ENCODE results near the gene PPP1R12C. TPM values are rescaled to one million over a fixed set of nuclear protein-coding genes. Genes with fewer than 3 reads are reported as not detected.

Gene PPP1R12C
- total RNA-seq, 1 experiment from 2014 or later = 92.3 TPM

DNA sequence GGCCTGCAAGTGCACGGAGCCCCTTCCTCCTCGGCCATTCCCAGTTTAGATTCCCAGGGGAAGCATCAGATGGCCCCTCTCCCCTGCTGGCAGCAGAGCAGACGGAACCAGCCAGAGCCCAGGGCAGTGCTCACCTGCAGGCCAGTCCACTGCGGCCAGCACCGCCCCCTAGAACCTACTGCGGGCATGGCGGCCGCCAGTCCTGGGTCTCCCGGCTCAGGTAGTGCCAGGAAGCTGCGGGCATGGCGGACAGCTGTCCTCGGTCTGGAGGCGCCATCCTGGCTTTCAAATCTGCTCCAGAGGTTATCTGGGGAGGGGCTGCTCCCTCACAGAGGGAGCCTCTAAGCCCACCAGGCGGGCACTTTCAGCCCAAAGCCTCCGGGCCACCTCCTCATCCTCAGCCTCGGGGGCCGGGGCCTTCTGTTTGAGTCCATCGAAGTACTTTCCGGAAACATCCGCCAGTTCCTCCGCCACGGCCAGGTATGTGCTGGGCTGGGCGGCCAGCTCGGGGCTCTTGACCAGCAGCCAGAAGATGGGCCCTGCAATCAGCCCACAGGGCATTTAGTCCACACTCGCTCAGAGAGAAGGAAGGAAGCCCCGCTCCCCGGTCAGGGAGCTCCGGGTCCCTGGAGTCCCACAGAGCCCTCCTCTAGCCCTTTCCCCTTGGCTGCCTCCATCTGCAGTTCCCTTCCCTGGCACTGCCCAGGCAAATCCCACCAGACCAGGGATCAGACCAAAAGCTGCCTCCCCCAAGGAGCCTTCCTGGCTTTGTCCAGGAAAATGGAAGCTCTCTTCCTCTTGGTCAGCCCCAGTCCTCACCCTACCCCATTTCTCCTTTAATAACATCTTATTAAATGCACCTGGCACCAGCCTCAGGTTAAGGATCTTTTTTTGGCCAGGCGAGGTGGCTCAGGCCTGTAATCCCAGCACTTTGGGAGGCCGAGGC lies 72.4 kb downstream of the PPP1R12C start (continued):
- TF ChIP-seq, protein P1, sequence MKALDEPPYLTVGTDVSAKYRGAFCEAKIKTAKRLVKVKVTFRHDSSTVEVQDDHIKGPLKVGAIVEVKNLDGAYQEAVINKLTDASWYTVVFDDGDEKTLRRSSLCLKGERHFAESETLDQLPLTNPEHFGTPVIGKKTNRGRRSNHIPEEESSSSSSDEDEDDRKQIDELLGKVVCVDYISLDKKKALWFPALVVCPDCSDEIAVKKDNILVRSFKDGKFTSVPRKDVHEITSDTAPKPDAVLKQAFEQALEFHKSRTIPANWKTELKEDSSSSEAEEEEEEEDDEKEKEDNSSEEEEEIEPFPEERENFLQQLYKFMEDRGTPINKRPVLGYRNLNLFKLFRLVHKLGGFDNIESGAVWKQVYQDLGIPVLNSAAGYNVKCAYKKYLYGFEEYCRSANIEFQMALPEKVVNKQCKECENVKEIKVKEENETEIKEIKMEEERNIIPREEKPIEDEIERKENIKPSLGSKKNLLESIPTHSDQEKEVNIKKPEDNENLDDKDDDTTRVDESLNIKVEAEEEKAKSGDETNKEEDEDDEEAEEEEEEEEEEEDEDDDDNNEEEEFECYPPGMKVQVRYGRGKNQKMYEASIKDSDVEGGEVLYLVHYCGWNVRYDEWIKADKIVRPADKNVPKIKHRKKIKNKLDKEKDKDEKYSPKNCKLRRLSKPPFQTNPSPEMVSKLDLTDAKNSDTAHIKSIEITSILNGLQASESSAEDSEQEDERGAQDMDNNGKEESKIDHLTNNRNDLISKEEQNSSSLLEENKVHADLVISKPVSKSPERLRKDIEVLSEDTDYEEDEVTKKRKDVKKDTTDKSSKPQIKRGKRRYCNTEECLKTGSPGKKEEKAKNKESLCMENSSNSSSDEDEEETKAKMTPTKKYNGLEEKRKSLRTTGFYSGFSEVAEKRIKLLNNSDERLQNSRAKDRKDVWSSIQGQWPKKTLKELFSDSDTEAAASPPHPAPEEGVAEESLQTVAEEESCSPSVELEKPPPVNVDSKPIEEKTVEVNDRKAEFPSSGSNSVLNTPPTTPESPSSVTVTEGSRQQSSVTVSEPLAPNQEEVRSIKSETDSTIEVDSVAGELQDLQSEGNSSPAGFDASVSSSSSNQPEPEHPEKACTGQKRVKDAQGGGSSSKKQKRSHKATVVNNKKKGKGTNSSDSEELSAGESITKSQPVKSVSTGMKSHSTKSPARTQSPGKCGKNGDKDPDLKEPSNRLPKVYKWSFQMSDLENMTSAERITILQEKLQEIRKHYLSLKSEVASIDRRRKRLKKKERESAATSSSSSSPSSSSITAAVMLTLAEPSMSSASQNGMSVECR (CRISPR knock-in tag; IDR thresholded peaks at IDR 0.05; ENCODE audit: borderline replicate concordance) = no peak
- TF ChIP-seq, protein P2, sequence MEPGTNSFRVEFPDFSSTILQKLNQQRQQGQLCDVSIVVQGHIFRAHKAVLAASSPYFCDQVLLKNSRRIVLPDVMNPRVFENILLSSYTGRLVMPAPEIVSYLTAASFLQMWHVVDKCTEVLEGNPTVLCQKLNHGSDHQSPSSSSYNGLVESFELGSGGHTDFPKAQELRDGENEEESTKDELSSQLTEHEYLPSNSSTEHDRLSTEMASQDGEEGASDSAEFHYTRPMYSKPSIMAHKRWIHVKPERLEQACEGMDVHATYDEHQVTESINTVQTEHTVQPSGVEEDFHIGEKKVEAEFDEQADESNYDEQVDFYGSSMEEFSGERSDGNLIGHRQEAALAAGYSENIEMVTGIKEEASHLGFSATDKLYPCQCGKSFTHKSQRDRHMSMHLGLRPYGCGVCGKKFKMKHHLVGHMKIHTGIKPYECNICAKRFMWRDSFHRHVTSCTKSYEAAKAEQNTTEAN (CRISPR knock-in tag; IDR thresholded peaks at IDR 0.05) = no peak
- no peak for TF ChIP-seq NR2C2 (CRISPR knock-in tag; IDR thresholded peaks at IDR 0.05)

DNA sequence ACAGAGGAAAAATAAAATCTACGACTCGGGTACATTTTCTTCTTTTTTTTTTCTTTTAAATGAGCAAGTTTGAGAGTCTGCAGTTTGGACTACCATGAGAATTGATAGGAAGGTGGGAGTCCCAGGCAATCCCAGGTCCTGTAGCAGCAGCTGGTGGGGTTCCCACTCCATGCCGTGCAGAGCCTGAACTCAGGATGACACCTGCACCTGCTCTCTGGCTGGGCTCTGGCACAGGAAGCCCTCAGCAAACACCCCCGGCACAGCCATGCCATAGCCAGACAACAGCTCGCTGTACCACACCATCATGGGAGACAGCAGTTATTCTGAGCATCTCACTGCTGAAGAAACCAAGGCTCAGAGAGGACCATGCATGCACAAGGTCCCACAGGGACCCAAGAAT lies 73.2 kb downstream of the PPP1R12C start:
- H3K4me1 Mint-ChIP-seq = no peaks in the 10 kb centered on the region
- H3K36me3 Mint-ChIP-seq = peaks cover 54% of the 10 kb centered on the region
- CTCF ChIA-PET = interaction anchor here (2.8 kb wide), 1 partner anchor 163 kb away, joined by 18 read pairs; no protein-coding TSS in a partner anchor
- TF ChIP-seq EMX1 (CRISPR knock-in tag; IDR thresholded peaks at IDR 0.05) = no peak
- TF ChIP-seq, protein P3, sequence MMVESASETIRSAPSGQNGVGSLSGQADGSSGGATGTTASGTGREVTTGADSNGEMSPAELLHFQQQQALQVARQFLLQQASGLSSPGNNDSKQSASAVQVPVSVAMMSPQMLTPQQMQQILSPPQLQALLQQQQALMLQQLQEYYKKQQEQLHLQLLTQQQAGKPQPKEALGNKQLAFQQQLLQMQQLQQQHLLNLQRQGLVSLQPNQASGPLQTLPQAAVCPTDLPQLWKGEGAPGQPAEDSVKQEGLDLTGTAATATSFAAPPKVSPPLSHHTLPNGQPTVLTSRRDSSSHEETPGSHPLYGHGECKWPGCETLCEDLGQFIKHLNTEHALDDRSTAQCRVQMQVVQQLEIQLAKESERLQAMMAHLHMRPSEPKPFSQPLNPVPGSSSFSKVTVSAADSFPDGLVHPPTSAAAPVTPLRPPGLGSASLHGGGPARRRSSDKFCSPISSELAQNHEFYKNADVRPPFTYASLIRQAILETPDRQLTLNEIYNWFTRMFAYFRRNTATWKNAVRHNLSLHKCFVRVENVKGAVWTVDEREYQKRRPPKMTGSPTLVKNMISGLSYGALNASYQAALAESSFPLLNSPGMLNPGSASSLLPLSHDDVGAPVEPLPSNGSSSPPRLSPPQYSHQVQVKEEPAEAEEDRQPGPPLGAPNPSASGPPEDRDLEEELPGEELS (CRISPR knock-in tag; IDR thresholded peaks at IDR 0.05) = no peak
- TF ChIP-seq NR2C2 (CRISPR knock-in tag; IDR thresholded peaks at IDR 0.05) = no peak
- TF ChIP-seq, protein P4, sequence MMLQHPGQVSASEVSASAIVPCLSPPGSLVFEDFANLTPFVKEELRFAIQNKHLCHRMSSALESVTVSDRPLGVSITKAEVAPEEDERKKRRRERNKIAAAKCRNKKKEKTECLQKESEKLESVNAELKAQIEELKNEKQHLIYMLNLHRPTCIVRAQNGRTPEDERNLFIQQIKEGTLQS (CRISPR knock-in tag; conservative IDR thresholded peaks at IDR 0.05) = no peak
- TF ChIP-seq, protein P1 (CRISPR knock-in tag; IDR thresholded peaks at IDR 0.05; ENCODE audit: borderline replicate concordance) = no peak
- TF ChIP-seq, protein P5, sequence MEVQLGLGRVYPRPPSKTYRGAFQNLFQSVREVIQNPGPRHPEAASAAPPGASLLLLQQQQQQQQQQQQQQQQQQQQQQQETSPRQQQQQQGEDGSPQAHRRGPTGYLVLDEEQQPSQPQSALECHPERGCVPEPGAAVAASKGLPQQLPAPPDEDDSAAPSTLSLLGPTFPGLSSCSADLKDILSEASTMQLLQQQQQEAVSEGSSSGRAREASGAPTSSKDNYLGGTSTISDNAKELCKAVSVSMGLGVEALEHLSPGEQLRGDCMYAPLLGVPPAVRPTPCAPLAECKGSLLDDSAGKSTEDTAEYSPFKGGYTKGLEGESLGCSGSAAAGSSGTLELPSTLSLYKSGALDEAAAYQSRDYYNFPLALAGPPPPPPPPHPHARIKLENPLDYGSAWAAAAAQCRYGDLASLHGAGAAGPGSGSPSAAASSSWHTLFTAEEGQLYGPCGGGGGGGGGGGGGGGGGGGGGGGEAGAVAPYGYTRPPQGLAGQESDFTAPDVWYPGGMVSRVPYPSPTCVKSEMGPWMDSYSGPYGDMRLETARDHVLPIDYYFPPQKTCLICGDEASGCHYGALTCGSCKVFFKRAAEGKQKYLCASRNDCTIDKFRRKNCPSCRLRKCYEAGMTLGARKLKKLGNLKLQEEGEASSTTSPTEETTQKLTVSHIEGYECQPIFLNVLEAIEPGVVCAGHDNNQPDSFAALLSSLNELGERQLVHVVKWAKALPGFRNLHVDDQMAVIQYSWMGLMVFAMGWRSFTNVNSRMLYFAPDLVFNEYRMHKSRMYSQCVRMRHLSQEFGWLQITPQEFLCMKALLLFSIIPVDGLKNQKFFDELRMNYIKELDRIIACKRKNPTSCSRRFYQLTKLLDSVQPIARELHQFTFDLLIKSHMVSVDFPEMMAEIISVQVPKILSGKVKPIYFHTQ (CRISPR knock-in tag; IDR thresholded peaks at IDR 0.05) = no peak
- TF ChIP-seq CREB1 (CRISPR knock-in tag; IDR thresholded peaks at IDR 0.05) = no peak
- TF ChIP-seq SMAD4 (CRISPR knock-in tag; IDR thresholded peaks at IDR 0.05) = no peak
- TF ChIP-seq ZNF138 (CRISPR knock-in tag; conservative IDR thresholded peaks at IDR 0.05) = no peak
- H3K9me3 Mint-ChIP-seq = no peaks in the 10 kb centered on the region
- ATAC-seq = no peak
- H3K27ac Mint-ChIP-seq = no peak overlapping the region
- POLR2A ChIA-PET = interaction anchor here (0.5 kb wide), 1 partner anchor 43 kb away, joined by 4 read pairs; no protein-coding TSS in a partner anchor
- no peak overlapping the region for H3K4me3 Mint-ChIP-seq
- no peak for DNase-seq (ENCODE audit: low spot score)
- no peaks in the 10 kb centered on the region for H3K27me3 Mint-ChIP-seq (ENCODE audit: low read depth)

Measured in WTC11 (cell line).